ENCODE measurements around the gene TSEN34. TPM values are rescaled to one million over a fixed set of nuclear protein-coding genes. Genes with fewer than 3 reads are reported as not detected.
"Not testable (repeated sequence)": the region's sequence is repeated elsewhere in the genome, so short reads cannot be mapped to it uniquely, and the experiment has no call there.

The TSEN34 gene
- polyA plus RNA-seq, 1 of the 3 experiments (the other 2 are of a cell fraction): 82.1 TPM

GRCh38 chr19:54242234-54242633 is 51.1 kb downstream of the TSEN34 start:
- H2AFZ ChIP-seq (ENCODE audit: low read depth); CTCF ChIA-PET; POLR2A ChIA-PET; H3K9me2 ChIP-seq; H3K9me3 ChIP-seq; H3K79me2 ChIP-seq (ENCODE audit: insufficient read depth); H4K20me1 ChIP-seq (ENCODE audit: insufficient read depth); H3K4me2 ChIP-seq; H3K36me3 ChIP-seq (replicated peaks in 1 of 2; ENCODE audit: control insufficient read depth in 1 of 2, insufficient read depth in 2 of 2, low read length in 1 of 2); H3K27ac ChIP-seq (ENCODE audit: low read depth in 2 of 2, low read length in 1 of 2); DNase-seq; H3K9ac ChIP-seq; H3K4me1 ChIP-seq (ENCODE audit: control insufficient read depth in 1 of 2, insufficient read depth in 2 of 2, low read depth in 1 of 2, low read length in 1 of 2); H3F3A ChIP-seq (replicated peaks; ENCODE audit: insufficient read depth); H3K4me3 ChIP-seq (ENCODE audit: low read depth in 2 of 2, low read length in 1 of 2): not testable (repeated sequence)
- peaks cover 34% of the 10 kb centered on the region for H3K27me3 ChIP-seq (ENCODE audit: insufficient read depth)
- no CpG with 5 or more reads among the region's 4 CpGs for WGBS (ENCODE audit: low lambda C conversion rate)

GRCh38 chr19:54242646-54243045 is 51.5 kb downstream of the TSEN34 start, which contains the start of gene LILRA6:
Gene LILRA6 (minus strand): TSS chr19:54242790.
- DNase-seq; H4K20me1 ChIP-seq (ENCODE audit: insufficient read depth); H3K9ac ChIP-seq; H3K4me3 ChIP-seq (ENCODE audit: low read depth in 2 of 2, low read length in 1 of 2); H3K9me3 ChIP-seq; H3K79me2 ChIP-seq (ENCODE audit: insufficient read depth); H3K9me2 ChIP-seq; POLR2A ChIA-PET; H3K4me1 ChIP-seq (ENCODE audit: control insufficient read depth in 1 of 2, insufficient read depth in 2 of 2, low read depth in 1 of 2, low read length in 1 of 2); CTCF ChIA-PET; H3K27ac ChIP-seq (ENCODE audit: low read depth in 2 of 2, low read length in 1 of 2); H3F3A ChIP-seq (replicated peaks; ENCODE audit: insufficient read depth); H3K36me3 ChIP-seq (replicated peaks in 1 of 2; ENCODE audit: control insufficient read depth in 1 of 2, insufficient read depth in 2 of 2, low read length in 1 of 2); H2AFZ ChIP-seq (ENCODE audit: low read depth); H3K4me2 ChIP-seq: not testable (repeated sequence)
- WGBS (ENCODE audit: low lambda C conversion rate): no CpG with 5 or more reads among the region's 6 CpGs
- H3K27me3 ChIP-seq (ENCODE audit: insufficient read depth): peaks cover 35% of the 10 kb centered on the region

- POLR2A ChIA-PET; CTCF ChIA-PET; H4K20me1 ChIP-seq (ENCODE audit: insufficient read depth); H2AFZ ChIP-seq (ENCODE audit: low read depth); H3K4me1 ChIP-seq (ENCODE audit: control insufficient read depth in 1 of 2, insufficient read depth in 2 of 2, low read depth in 1 of 2, low read length in 1 of 2); H3K36me3 ChIP-seq (replicated peaks in 1 of 2; ENCODE audit: control insufficient read depth in 1 of 2, insufficient read depth in 2 of 2, low read length in 1 of 2); H3K27ac ChIP-seq (ENCODE audit: low read depth in 2 of 2, low read length in 1 of 2); H3K9me3 ChIP-seq; DNase-seq; H3K4me2 ChIP-seq; H3K9ac ChIP-seq; H3K4me3 ChIP-seq (ENCODE audit: low read depth in 2 of 2, low read length in 1 of 2); H3F3A ChIP-seq (replicated peaks; ENCODE audit: insufficient read depth); H3K9me2 ChIP-seq; H3K79me2 ChIP-seq (ENCODE audit: insufficient read depth): not testable (repeated sequence)
- 0% methylated on average over 2 of the region's 8 CpGs for WGBS (ENCODE audit: low lambda C conversion rate)
- peaks cover 45% of the 10 kb centered on the region for H3K27me3 ChIP-seq (ENCODE audit: insufficient read depth)
Measured at GRCh38 chr19:54243809-54244208, 52.7 kb downstream of the TSEN34 start.

Other genes starting within 250 kb of the TSEN34 start
- gene CACNG8, start 228.4 kb upstream of the TSEN34 start, polyA plus RNA-seq (2012; rRNA removed): 1.1 and 1.3 TPM in 2 replicates
- gene CACNG6, start 199.7 kb upstream of the TSEN34 start, polyA plus RNA-seq (2012; rRNA removed): 0.96 and 1.2 TPM in 2 replicates
- 0.10 and 0.24 TPM in 2 replicates for gene VSTM1, start 127.4 kb upstream of the TSEN34 start, polyA plus RNA-seq (2012; rRNA removed)
- not detected in 2 replicates for gene TARM1, start 109.9 kb upstream of the TSEN34 start, polyA plus RNA-seq (2012; rRNA removed)
- 0.97 and 1.2 TPM in 2 replicates for gene OSCAR, start 90.5 kb upstream of the TSEN34 start, polyA plus RNA-seq (2012; rRNA removed)
- gene NDUFA3, start 88.5 kb upstream of the TSEN34 start, polyA plus RNA-seq (2012; rRNA removed): 71.5 and 87.0 TPM in 2 replicates
- 39.8 and 49.7 TPM in 2 replicates for gene TFPT, start 75.7 kb upstream of the TSEN34 start, polyA plus RNA-seq (2012; rRNA removed)
- gene PRPF31, start 75.6 kb upstream of the TSEN34 start, polyA plus RNA-seq (2012; rRNA removed): 72.2 and 81.0 TPM in 2 replicates
- gene CNOT3, start 53.5 kb upstream of the TSEN34 start, polyA plus RNA-seq (2012; rRNA removed): 7.1 and 14.2 TPM in 2 replicates
- gene LENG1, start 31.6 kb upstream of the TSEN34 start, polyA plus RNA-seq (2012; rRNA removed): 7.7 and 11.4 TPM in 2 replicates
- gene TMC4, start 18.1 kb upstream of the TSEN34 start, polyA plus RNA-seq (2012; rRNA removed): 2.7 and 2.8 TPM in 2 replicates
- gene MBOAT7, start 1.7 kb upstream of the TSEN34 start, polyA plus RNA-seq (2012; rRNA removed): 65.4 and 80.8 TPM in 2 replicates
- 3,441 and 3,815 TPM in 2 replicates for gene RPS9, start 9.6 kb downstream of the TSEN34 start, polyA plus RNA-seq (2012; rRNA removed)
- not detected in 2 replicates for gene LILRB3, start 31.7 kb downstream of the TSEN34 start, polyA plus RNA-seq (2012; rRNA removed)
- gene LILRA6, start 51.5 kb downstream of the TSEN34 start, polyA plus RNA-seq (2012; rRNA removed): not detected in 2 replicates
- not detected in 2 replicates for gene LILRB5, start 66.0 kb downstream of the TSEN34 start, polyA plus RNA-seq (2012; rRNA removed)
- not detected in 2 replicates for gene LILRB2, start 89.8 kb downstream of the TSEN34 start, polyA plus RNA-seq (2012; rRNA removed)
- not detected in 2 replicates for gene LILRA5, start 121.9 kb downstream of the TSEN34 start, polyA plus RNA-seq (2012; rRNA removed)
- not detected in 2 replicates for gene LILRA4, start 147.9 kb downstream of the TSEN34 start, polyA plus RNA-seq (2012; rRNA removed)
- gene LAIR1, start 173.6 kb downstream of the TSEN34 start, polyA plus RNA-seq (2012; rRNA removed): not detected in 2 replicates
- 0.05 and 0.21 TPM in 2 replicates for gene TTYH1, start 224.2 kb downstream of the TSEN34 start, polyA plus RNA-seq (2012; rRNA removed)